GM19438 (cell line): ENCODE data around the gene SBK2.

Experiments used
- ATAC-seq: cut with Tn5 transposase; IDR thresholded peaks from one replicate; pipeline ENCODE4 v1.9.1; 2021; ENCODE audit warnings: low read depth; ENCODE audit not compliant: unreplicated experiment

The SBK2 gene

DNA sequence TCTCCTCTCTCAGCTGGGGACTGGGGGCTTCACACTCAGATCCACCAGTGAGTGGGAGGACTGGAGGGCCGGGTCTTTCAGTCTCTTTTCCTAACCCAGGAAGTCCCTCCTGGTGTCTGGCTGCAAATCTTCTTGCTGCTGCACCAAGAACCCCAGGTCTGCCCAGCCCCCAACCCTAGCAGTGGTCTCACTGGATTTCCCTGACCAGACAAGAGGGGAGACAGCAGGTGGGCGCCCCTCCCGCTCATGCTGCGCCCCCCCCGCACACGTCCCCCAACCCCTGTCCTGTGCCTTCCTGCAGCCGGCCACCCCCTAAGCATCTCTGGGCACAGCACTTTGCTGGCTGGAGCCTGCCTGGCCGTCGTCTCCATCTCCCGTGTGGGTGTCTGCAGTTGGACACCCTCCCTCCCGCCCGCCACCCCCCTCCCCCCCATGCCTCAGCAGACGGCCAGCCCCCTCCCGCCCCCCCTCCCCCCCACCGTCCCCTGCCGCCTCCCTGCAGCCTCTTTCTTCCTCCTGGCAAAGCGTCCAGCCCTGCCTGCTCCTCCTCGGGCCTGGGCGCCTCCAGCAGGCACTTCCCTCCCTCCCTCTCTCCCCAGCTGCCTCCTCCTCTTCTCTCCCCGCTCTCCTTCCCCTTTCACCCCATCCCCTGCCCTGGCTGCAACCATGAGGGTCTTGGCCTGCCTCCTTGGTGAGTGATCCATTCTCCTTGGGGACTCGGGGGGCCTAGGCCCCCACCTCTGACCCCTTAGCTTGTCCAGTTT, 48.8 kb downstream of the SBK2 start, which contains the start of gene SSC5D:
Gene SSC5D, plus strand, starts transcription at position 513 of the 764 bp plus-strand sequence. Its CDS starts 154 bp downstream, at position 667.
- ATAC-seq, result no peak

- no peak for ATAC-seq
Measured at GRCh38 chr19:55486971-55487923, 49.7 kb downstream of the SBK2 start.

GRCh38 chr19:55486043-55486970, 50.6 kb downstream of the SBK2 start:
- no peak for ATAC-seq

- no peak for ATAC-seq
Measured at GRCh38 chr19:55485439-55486011, 51.4 kb downstream of the SBK2 start.

- ATAC-seq, result no peak
Measured at GRCh38 chr19:55484593-55485438, 52.1 kb downstream of the SBK2 start, which contains the start of gene NAT14. NAT14 (plus strand) TSS chr19:55485188; CDS start chr19:55485709, 521 bp downstream.

DNA sequence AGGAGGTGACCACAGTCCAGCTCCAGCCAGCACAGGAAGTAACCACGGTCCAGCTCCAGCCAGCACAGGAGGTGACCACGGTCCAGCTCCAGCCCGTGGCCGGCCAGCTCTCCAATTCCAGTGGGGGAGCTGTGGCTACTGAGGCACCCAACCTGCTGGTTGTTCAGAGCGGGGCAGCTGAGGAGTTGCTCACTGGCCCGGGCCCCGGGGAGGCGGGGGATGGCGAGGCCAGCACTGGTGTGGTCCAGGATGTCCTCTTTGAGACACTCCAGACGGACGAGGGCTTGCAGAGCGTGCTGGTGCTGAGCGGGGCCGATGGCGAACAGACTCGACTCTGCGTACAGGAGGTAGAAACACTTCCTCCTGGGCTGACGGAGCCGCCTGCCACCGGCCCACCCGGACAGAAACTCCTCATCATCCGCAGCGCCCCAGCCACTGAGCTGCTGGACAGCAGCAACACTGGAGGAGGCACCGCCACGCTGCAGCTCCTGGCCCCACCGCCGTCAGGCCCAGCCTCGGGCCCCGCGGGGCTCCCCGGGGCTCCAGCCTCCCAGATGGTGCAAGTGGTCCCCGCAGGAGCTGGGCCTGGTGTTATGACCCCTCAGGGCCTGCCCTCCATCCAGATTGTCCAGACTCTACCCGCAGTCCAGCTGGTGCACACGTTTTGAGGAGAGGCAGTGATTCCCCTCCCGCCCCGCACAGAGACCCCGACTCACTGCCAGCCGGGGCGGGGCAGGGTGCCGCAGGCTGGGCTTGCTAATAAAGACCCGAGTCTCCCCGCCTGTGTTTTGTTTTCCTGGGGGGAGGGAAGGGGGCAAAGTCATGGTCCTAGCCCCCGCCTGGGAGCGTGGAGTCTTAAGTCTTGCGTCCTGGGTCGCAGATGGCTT, 53.0 kb downstream of the SBK2 start:
- ATAC-seq, result no peak

DNA sequence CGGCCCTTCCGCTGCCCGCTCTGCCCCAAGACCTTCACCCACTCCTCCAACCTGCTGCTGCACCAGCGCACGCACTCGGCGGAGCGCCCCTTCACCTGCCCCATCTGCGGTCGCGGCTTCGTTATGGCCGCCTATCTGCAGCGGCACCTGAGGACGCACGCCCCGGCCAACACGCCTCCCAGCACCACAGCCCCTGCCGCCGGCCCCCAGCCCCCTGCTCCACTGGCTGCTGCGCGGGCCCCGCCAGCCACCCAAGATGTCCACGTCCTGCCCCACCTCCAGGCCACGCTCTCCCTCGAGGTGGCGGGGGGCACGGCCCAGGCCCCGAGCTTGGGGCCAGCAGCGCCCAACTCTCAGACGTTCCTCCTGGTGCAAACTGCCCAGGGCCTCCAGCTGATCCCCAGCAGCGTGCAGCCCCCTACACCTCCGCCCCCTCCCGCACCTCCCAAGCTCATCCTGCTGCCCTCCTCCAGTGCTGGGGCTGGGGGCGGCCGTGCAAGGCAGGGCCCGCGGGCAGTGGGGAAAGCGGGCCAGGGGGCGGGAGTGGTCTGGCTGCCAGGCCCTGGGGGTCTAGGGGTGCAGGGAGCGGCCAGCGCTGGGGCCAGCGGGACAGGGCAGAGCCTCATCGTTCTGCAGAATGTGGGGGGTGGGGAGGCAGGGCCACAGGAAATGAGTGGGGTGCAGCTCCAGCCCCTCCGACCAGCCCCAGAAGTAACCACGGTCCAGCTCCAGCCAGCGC, 53.8 kb downstream of the SBK2 start:
- ATAC-seq, result no peak

DNA sequence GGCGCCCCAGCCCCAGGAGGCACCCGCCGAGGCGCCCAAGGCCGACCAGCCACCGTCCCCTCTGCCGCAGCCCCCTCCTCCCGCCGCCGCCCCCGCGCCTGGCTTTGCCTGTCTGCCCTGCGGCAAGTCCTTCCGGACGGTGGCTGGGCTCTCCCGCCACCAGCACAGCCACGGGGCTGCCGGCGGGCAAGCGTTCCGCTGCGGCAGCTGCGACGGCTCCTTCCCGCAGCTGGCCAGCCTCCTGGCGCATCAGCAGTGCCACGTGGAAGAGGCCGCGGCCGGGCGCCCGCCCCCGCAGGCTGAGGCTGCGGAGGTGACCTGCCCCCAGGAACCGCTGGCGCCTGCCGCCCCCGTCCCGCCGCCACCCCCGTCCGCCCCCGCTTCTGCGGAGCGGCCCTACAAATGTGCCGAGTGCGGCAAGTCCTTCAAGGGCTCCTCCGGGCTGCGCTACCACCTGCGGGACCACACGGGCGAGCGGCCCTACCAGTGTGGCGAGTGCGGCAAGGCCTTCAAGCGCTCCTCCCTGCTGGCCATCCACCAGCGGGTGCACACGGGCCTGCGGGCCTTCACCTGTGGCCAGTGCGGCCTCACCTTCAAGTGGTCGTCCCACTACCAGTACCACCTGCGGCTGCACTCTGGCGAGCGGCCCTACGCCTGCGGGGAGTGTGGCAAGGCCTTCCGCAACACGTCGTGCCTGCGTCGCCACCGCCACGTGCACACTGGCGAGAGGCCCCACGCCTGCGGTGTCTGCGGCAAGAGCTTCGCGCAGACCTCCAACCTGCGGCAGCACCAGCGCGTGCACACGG, 54.6 kb downstream of the SBK2 start:
- no peak for ATAC-seq

- ATAC-seq, result no peak
Measured at GRCh38 chr19:55481794-55482155, 55.2 kb downstream of the SBK2 start.

DNA sequence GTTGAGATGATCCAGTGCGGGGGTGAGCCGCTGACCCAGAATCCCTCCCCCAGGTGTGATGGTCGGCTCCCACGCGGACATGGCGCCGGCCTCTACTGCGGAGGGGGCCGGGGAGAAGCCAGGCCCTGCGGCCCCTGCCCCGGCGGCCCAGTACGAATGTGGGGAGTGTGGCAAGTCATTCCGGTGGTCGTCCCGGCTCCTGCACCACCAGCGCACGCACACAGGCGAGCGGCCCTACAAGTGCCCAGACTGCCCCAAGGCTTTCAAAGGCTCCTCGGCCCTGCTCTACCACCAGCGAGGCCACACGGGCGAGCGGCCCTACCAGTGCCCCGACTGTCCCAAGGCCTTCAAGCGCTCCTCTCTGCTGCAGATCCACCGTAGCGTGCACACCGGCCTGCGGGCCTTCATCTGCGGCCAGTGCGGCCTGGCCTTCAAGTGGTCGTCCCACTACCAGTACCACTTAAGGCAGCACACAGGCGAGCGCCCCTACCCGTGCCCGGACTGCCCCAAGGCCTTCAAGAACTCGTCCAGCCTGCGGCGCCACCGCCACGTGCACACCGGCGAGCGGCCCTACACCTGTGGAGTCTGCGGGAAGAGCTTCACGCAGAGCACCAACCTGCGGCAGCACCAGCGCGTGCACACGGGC, 55.7 kb downstream of the SBK2 start:
- no peak for ATAC-seq

GRCh38 chr19:55479451-55480230, 57.3 kb downstream of the SBK2 start:
- no peak for ATAC-seq

DNA sequence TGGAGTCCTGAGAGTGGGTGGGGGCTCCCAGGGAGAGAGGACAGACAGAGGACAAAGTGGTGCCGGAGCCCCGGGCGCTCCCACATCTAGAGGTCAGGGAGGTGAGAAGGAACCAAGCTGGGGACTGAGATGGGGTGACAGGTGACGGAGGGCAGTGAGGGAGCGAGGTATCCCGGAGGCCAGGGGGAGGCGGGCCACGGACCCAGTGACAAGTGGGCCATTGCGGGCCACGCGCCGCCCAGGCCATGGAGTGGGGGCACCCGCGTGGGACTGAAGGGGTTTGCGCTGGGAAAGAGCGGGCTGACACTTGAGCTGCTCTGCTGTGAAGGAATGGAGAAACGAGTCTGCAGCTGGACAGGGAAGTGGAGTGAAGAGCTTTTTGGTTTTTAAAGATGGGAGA, 57.9 kb downstream of the SBK2 start:
- ATAC-seq, result no peak
